ENCODE measurements around the gene SDF2.

Gene SDF2

DNA sequence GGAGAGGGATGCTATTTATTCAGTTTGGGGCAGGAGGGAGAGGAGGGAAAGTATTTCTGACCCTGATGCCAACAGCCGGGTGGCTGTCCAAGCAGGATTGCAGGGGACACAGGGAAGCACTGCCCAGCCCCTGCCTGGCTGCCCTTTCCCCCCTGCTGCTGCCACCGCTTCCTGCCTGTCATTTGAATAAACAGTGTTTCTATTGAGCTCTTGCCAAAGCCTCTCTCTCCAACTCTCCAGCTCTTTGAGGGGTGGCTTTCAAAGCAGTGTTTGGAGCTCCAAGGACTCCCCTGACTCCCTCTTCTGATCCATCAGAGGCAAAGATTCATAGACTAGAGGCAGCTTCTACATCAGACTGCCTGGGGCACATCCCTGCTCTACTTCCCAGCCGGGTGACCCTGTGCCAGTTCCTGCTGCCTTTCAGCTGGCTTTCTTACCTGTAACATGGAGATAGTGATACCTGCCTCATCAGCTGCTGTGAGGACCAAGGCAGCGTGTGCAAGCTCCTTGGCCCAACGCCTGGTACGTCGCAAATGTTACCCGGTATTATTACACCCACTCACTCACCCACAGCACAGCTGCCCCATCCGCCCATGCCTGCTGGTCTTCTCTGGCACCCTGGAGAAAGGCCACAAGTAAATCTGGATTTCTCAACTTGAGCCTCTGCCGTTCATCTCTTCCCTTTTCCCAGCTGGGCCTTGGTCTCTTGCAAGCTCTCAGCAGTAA is 40.5 kb upstream of the SDF2 start:
- Histone ChIP-seq H3K4me2 (ENCODE audit: low read depth, low read length, poor library complexity, severe bottlenecking) (no peak overlapping the region), H3K27me3 (ENCODE audit: low read length) (no peaks in the 10 kb centered on the region), H3K9me3 (ENCODE audit: insufficient read depth, low read length) (no peaks in the 10 kb centered on the region), H4K20me1 (ENCODE audit: low read depth, low read length) (no peaks in the 10 kb centered on the region), H3F3A (ENCODE audit: insufficient read depth) (no peaks in the 10 kb centered on the region), H3K9ac (ENCODE audit: low read length) (no peak overlapping the region), H3K36me3 (ENCODE audit: low read length) (no peaks in the 10 kb centered on the region; the same call in 1 of the 2 replicates), H3K9me2 (replicated peaks; ENCODE audit: insufficient read depth, low read length) (no peaks in the 10 kb centered on the region), H3K79me2 (ENCODE audit: insufficient read depth, low read length) (no peaks in the 10 kb centered on the region), H3K4me3 (ENCODE audit: insufficient read depth, low read length, poor library complexity, severe bottlenecking) (no peak overlapping the region), H3K27ac (ENCODE audit: low read depth, low read length) (no peak overlapping the region), H2AFZ (ENCODE audit: low read depth, low read length, severe bottlenecking) (no peak overlapping the region)
- no peak for TF ChIP-seq EZH2phosphoT487 (conservative IDR thresholded peaks at IDR 0.05; ENCODE audit: low read length)
- TF ChIP-seq, protein P1, sequence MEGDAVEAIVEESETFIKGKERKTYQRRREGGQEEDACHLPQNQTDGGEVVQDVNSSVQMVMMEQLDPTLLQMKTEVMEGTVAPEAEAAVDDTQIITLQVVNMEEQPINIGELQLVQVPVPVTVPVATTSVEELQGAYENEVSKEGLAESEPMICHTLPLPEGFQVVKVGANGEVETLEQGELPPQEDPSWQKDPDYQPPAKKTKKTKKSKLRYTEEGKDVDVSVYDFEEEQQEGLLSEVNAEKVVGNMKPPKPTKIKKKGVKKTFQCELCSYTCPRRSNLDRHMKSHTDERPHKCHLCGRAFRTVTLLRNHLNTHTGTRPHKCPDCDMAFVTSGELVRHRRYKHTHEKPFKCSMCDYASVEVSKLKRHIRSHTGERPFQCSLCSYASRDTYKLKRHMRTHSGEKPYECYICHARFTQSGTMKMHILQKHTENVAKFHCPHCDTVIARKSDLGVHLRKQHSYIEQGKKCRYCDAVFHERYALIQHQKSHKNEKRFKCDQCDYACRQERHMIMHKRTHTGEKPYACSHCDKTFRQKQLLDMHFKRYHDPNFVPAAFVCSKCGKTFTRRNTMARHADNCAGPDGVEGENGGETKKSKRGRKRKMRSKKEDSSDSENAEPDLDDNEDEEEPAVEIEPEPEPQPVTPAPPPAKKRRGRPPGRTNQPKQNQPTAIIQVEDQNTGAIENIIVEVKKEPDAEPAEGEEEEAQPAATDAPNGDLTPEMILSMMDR (IDR thresholded peaks at IDR 0.05; ENCODE audit: insufficient read depth, low read length, poor library complexity, severe bottlenecking) = no peak

DNA sequence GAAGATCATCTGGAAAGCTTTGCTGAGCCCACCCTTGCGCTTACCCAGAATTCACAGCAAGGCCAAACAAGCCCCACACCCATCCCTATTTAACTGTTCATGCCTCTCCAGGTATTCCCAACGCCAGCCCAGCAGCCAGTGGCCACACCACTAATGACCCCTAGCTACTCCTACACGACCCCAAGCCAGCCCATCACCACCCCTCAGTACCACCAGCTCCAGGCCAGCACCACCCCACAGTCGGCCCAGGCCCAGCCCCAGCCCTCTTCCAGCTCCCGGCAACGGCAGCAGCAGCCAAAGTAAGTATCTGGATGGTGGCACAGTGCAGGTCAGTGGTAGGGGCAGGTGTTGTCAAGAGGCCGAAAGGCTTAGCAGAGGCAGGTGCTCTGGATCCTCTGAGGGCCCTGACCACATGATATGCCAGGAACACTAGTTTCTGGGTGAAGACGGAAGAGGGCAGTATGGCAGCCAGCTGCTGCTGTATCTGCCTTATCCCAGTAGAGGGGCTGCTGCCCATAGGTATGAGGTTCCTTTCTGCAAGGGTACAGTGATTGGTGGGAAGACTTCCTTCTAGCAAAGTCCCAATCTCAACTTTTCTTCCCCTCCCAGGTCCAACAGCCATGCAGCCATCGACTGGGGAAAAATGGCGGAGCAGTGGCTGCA is 39.3 kb upstream of the SDF2 start:
- no peak overlapping the region for H3K9ac ChIP-seq (ENCODE audit: low read length)
- H2AFZ ChIP-seq (ENCODE audit: low read depth, low read length, severe bottlenecking) = no peak overlapping the region
- H4K20me1 ChIP-seq (ENCODE audit: low read depth, low read length) = no peaks in the 10 kb centered on the region
- no peaks in the 10 kb centered on the region for H3K9me3 ChIP-seq (ENCODE audit: insufficient read depth, low read length)
- no peaks in the 10 kb centered on the region for H3K27me3 ChIP-seq (ENCODE audit: low read length)
- no peak overlapping the region for H3K27ac ChIP-seq (ENCODE audit: low read depth, low read length)
- H3K79me2 ChIP-seq (ENCODE audit: insufficient read depth, low read length) = no peaks in the 10 kb centered on the region
- H3K9me2 ChIP-seq (replicated peaks; ENCODE audit: insufficient read depth, low read length) = no peaks in the 10 kb centered on the region
- no peak for TF ChIP-seq EZH2phosphoT487 (conservative IDR thresholded peaks at IDR 0.05; ENCODE audit: low read length)
- TF ChIP-seq, protein P1 (IDR thresholded peaks at IDR 0.05; ENCODE audit: insufficient read depth, low read length, poor library complexity, severe bottlenecking) = no peak
- no peaks in the 10 kb centered on the region for H3F3A ChIP-seq (ENCODE audit: insufficient read depth)
- no peak overlapping the region for H3K4me2 ChIP-seq (ENCODE audit: low read depth, low read length, poor library complexity, severe bottlenecking)
- no peak overlapping the region for H3K4me3 ChIP-seq (ENCODE audit: insufficient read depth, low read length, poor library complexity, severe bottlenecking)
- H3K36me3 ChIP-seq (ENCODE audit: low read length) = peaks cover 3% of the 10 kb centered on the region; the same call in 1 of the 2 replicates

DNA sequence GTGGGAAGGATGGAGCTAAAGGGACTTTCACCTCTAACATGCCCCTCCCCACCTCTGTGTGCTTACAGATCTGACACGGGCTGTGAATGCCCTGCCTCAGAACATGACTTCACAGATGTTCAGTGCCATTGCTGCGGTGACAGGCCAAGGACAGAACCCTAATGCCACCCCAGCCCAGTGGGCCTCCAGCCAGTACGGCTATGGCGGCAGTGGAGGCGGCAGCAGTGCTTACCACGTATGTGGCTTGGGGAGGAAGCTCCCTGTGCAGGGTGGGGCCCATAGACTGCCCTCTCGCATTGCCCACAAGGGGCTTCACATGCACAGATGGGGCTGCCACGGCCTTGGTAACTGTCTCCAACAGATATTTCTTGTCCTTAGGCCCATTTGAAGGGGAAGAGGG is 38.6 kb upstream of the SDF2 start:
- no peaks in the 10 kb centered on the region for H3K79me2 ChIP-seq (ENCODE audit: insufficient read depth, low read length)
- H3K4me2 ChIP-seq (ENCODE audit: low read depth, low read length, poor library complexity, severe bottlenecking) = no peak overlapping the region
- H4K20me1 ChIP-seq (ENCODE audit: low read depth, low read length) = no peaks in the 10 kb centered on the region
- H3F3A ChIP-seq (ENCODE audit: insufficient read depth) = no peaks in the 10 kb centered on the region
- no peaks in the 10 kb centered on the region for H3K27me3 ChIP-seq (ENCODE audit: low read length)
- H3K9ac ChIP-seq (ENCODE audit: low read length) = no peak overlapping the region
- no peaks in the 10 kb centered on the region for H3K9me2 ChIP-seq (replicated peaks; ENCODE audit: insufficient read depth, low read length)
- no peak overlapping the region for H3K4me3 ChIP-seq (ENCODE audit: insufficient read depth, low read length, poor library complexity, severe bottlenecking)
- H3K36me3 ChIP-seq (ENCODE audit: low read length) = peaks cover 3% of the 10 kb centered on the region; the same call in 1 of the 2 replicates
- H3K9me3 ChIP-seq (ENCODE audit: insufficient read depth, low read length) = no peaks in the 10 kb centered on the region
- no peak overlapping the region for H3K27ac ChIP-seq (ENCODE audit: low read depth, low read length)
- no peak for TF ChIP-seq EZH2phosphoT487 (conservative IDR thresholded peaks at IDR 0.05; ENCODE audit: low read length)
- TF ChIP-seq, protein P1 (IDR thresholded peaks at IDR 0.05; ENCODE audit: insufficient read depth, low read length, poor library complexity, severe bottlenecking) = no peak
- H2AFZ ChIP-seq (ENCODE audit: low read depth, low read length, severe bottlenecking) = no peak overlapping the region

Measured in SU-DHL-6 (cell line).